HG03354 (cell line): ENCODE data around the gene KRT15.
"Not testable (repeated sequence)": the region's sequence is repeated elsewhere in the genome, so short reads cannot be mapped to it uniquely, and the experiment has no call there.

Experiments used
- ATAC-seq: cut with Tn5 transposase; IDR thresholded peaks from one replicate; pipeline ENCODE4 v1.9.1; 2021; ENCODE audit warnings: mild to moderate bottlenecking; ENCODE audit not compliant: unreplicated experiment, poor library complexity, severe bottlenecking

The KRT15 gene

DNA sequence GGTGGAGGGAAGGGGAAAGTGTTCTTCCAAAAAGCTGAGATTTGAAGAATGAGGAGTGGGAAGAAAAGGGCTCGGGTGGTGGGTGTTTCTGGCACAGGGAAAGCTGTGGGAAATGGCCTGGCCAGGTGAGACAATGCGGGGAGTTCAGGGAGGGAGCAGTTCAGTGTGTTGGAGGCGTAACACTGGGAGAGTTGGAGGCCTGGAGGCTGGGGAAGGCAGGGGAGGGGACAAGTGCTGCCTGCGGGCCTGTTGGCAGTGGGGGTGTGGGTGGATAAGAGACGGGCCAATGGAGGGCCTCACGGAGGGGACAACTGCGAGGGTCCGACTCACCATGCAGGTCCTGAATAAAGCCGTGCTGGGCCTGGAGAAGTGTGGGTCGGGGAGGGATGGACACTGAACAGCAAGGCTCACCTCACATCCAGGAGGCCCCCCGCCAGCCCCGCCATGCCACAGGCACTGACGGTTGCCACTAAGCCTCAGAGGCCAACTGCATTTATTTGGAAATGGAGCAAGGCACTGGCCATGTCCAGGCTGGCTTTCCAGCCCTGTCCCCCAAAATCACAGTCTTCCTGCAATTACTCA is 27.2 kb upstream of the KRT15 start:
- no peak for ATAC-seq

DNA sequence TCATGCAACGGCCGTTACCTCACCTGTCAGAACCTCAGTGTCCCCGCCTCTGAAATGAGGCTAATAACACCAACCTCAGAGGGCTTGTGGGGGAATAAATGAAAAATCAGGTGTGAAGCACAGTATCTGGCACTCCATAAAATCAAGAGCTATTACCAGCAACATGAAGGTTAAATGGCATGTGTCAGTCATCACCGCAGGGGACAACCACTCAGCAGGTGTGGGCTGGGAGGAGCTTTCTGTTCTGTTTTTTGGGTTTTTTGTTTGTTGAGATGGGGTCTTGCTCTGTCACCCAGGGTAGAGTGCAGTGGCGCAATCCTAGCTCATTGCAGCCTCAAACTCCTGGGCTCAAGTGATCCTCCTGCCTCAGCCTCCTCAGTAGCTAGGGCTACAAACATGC is 26.2 kb upstream of the KRT15 start:
- no peak for ATAC-seq

DNA sequence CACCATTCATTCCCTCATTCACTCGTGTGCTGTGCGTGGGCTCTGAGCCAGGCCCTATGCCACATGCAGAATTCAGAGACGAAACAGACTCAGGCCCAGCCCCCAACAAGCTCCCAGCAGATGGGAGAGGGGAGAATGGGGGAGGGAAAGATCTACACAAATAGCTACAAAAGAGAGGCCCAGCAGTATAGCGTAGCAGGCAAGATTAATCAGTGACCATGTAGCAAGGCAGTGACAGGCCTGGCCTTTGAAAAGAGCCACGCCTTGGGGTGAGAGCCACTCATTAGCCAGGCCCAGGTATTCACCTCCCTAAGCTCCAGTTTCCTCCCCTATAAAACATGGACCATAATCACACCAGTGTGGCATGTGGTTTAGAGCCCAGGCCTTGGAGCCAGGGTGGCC is 25.8 kb upstream of the KRT15 start:
- ATAC-seq: no peak

GRCh38 chr17:41542786-41543185 is 24.1 kb upstream of the KRT15 start:
- ATAC-seq: not testable (repeated sequence)

DNA sequence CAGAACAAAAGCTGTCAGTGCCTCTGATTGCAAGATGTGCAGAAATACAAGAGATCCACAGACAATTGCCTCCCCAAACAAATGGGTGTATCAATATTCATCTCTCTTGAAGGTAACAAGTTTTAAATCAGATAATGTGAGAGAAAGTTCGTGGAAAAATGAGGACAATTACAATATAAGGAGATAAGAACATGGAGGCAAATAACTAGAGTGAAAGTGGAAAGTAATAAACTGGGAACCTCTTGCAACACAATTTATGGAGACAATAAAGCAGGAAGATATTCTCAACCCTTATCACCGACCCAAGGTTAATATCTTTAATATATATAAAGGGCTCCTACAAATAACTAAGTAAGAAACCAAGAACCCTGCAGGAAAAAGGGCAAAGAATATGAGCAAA is 23.7 kb upstream of the KRT15 start:
- no peak for ATAC-seq

- ATAC-seq: no peak
Observed at GRCh38 chr17:41540921-41541625, 22.4 kb upstream of the KRT15 start.

DNA sequence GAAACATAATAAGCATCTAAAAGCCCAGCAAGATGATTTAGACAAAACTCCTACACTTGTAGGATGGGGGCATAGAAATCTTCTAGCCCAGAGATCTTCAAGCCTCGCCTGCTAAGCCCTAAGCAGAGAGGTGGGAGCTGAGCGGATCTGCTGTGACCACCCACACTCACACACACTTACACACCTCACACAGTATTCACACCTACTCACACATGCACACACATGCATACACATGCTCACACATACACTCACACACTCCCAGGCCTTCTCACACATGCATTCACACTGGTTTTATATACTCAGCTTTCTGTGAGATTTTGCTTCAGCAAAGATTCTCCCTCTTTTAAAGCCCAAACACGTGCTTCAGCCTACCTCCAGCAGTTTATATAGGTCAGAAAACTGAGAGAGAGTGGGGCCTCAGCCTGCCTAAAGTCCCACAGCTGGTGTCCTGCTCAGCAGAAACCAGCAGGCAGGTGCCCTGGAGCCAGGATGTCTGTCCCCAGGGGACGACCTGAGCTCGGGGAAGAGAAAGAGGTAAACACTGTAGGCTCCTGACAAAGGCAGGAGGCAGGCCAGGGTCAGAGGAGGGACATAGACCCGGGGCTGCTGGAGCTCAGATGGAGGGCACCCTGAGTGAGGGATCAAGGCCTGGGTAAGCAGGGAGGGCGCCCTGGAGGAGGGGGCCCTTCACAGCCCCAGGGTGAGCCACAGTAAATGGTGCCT is 21.4 kb upstream of the KRT15 start:
- no peak for ATAC-seq

DNA sequence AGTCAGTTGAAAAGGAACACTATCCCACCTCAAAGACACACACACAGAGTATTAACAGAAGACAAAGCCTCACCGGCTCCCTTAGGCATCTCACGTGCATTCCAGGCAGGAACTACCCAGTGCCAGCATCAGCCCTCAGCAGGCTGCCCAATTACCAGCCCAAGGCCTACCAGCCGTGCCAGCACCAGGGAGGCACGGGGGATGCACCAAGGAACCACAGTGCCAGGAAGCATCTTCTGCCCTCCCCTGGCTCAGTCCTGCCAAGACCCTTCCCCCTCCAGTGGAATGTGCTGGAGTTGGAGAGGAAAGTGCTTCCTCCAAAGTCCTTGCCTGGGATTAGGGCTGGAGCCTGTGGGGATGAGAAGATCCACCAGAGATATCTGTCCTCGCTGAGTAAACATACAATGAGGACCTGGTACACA is 20.4 kb upstream of the KRT15 start:
- no peak for ATAC-seq

- ATAC-seq: no peak
Observed at GRCh38 chr17:41538565-41538991, 19.9 kb upstream of the KRT15 start.

DNA sequence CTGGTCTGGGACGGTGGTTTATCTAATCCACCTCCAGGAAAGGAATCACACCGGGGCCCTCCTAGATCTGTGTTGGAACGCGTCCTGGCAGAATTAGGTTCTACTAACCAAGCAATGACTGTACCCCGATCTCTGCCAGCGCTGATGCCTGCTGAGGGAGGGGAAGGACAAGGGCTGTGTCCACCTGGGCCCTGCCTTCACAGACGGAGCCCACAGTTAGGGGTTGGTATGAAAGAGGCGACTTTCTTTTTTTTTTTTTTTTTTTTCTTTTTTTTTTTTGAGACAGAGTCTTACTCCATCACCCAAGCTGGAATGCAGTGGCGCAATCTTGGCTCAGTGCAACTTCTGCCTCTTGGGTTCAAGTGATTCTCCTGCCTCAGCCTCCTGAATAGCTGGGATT is 19.3 kb upstream of the KRT15 start:
- ATAC-seq: no peak

- no peak for ATAC-seq
Observed at GRCh38 chr17:41537614-41537954, 18.9 kb upstream of the KRT15 start.

GRCh38 chr17:41536741-41537613 is 18.3 kb upstream of the KRT15 start:
- ATAC-seq: no peak

DNA sequence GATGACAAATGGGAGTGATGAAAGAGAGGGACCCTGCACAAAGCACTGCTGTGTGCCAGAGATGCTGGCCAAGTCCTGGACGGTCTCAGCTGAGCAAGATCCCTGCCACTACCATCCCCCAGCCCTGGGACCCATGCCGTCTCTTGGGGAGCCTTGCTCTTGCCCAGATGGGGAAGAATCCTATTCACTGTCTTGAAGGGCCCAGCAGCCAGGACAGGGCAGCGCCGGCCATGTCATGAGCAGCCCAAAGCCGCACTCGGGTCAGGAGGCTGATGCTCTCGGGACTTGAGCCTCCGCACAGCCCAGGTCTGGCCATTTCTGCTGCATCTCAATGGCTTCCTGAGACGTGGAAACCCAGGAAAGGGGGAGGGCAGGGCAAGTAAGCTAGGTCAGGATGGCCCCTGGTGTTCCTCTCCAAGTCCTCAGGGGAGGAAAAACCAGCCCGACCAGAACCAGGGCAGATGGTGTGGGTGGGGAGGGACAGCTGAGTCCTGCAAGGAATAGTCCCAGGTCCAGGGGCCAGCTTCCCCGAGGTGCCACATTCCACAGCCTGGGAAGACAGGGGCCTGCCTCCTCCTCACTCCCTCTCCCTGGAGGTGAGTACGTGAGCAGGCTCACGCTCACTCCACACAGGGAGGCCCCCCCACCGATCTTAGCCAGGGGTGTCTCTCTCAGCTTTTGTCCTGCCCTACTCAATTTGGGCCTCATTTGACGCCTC is 17.2 kb upstream of the KRT15 start:
- ATAC-seq: no peak

DNA sequence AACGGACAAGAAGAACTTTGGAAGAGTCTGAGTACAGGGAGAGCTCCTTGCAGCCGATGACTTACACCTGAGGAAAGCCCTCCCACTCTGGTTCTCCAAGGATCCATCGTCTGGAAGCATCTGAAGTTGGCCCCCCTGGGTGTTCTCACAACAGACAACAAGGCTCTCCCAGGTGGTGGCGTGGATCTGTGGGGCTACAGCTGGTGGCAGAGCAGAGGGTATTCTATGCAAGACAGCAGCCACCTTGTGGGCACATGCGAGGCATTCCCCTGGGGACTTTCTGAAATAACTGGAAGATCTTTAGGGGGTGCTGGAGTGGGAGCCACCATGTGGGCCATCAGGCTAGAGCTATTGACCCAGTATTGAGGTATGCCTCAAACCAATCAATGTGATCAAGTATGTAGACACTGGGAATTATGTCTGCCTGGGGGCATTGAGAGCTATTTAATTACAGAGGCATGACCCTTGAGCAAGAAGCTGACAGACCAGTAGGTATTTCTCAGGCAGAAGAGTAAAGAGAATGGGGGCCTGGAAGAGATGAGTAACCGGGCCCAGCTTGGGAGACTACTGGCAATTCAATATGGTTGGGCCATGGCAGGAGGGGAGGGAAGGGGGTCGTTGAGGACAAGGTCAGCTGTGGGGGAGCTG is 16.3 kb upstream of the KRT15 start:
- ATAC-seq: no peak

DNA sequence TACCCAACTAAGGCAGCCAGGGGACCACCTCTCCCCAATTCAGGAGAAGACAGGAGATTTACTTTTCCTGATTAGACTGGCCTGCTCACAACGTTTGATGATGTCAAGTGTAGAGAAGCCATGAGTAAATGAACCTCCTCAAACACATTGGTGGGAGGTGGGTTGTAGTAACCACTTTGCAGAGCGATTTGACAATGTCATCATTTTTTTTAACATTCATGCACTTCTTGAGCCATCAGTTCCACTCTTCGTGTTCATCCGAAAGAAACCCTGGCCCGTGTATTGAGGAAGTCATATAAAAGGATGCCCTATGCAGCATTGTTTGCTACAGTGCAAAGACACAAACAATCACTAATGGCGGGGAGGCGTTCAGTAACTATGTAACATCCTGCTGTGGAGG is 14.9 kb upstream of the KRT15 start:
- ATAC-seq: no peak

DNA sequence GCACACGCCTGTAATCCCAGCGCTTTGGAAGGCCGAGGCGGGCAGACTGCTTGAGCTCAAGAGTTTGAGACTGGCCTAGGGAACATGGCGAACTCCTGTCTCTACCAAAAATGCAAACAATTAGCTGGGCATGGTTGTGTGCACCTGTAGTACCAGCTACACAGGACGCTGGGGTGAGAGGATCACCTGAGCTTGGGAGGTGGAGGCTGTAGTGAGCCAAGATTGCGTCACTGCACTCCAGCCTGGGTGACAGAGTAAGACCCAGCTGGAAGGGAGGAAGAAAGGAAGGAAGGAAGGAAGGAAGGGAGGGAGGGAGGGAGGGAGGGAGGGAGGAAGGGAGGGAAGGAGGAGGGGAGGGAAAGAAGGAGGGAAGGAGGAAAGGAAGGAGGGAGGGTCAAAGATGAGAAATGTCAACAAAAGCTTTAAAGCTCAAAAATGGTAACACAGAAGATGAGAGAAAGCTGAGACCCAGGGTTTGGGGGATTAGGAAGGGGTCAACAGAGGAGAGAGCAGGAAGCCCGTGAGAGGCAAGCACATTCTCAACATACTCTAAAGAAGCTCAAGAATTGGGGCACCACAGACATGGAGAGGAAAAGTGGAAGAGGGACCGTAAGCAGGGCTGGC is 14.4 kb upstream of the KRT15 start:
- ATAC-seq: no peak

- no peak for ATAC-seq
Observed at GRCh38 chr17:41531993-41532392, 13.3 kb upstream of the KRT15 start.

DNA sequence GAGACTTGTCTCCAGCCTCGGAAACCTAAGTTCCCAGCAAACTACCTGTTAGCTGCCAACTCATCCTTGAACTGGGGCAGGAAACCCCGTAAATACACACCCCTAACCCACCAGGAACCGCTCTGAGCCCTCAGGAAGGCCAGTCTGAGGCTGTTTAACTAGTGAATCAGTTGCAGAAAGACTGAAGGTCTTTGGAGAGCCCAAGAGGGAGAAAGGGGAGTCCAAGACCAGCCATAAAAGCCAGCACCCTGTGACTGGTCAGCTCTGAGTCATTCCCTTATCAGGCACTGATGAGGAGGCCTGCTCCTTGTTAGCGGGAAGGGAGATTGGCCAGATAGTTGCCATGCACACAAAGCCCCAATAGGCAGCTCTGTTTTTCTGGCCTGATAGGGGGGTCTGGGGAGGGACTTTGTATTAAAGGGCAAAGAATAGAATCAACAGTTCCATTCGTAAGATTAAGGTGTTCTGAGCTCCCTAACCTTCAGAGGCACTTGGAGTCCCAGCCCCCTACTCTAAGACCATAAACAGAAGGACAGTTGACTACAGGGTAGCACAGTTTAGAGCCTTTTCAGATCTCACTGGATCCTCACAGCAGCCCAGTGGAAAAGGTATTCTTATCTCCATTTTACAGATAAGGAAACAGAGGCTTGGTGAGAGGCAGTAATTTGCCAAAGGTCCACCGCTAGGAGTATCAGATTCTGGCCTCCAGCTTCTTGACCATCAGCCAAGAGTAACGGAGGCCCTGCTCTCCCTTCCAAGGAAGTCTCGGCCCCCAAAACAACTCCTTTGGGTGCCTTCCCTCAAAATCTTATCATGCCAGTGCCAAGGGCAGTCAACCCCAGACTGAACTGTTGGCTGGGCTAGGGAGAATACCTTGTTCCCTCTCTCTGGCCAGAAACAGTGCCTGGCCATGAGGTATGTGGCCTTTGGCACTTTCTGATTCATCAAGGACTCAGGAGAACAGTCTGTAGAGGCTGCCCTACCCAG is 11.7 kb upstream of the KRT15 start:
- no peak for ATAC-seq
